ENCODE results near the gene NR6A1.
A peak's percentile ranks its signal among the peaks of the same experiment; 100 is the strongest.

The NR6A1 gene

GRCh38 chr9:124782661-124783574 is 11.8 kb upstream of the NR6A1 start:
- no peaks in the 10 kb centered on the region for H3K36me3 ChIP-seq (replicated peaks in 1 of 2; ENCODE audit: control insufficient read depth in 2 of 2, insufficient read depth in 2 of 2, low read length in 2 of 2)
- no peak overlapping the region for H2BK120ac ChIP-seq (ENCODE audit: low read depth, low read length)
- H3K23ac ChIP-seq (ENCODE audit: low read depth, low read length, poor library complexity): no peak overlapping the region
- no peak overlapping the region for H3K4me3 ChIP-seq (ENCODE audit: low read length in 2 of 2)
- WGBS, 2 donors (ENCODE audit: extremely low coverage in 2 of 2, insufficient read length in 2 of 2, insufficient replicate concordance in 1 of 2): no CpG with 5 or more reads among the region's 13 CpGs
- no peak overlapping the region for H3K4me2 ChIP-seq (ENCODE audit: insufficient read depth, low read length, poor library complexity, severe bottlenecking)
- H3K9me3 ChIP-seq (replicated peaks in 1 of 2; ENCODE audit: control insufficient read depth in 2 of 2, insufficient read depth in 1 of 2, low read depth in 1 of 2, low read length in 2 of 2): no peaks in the 10 kb centered on the region
- H3K18ac ChIP-seq (ENCODE audit: low read length): no peak overlapping the region
- H2AK5ac ChIP-seq (ENCODE audit: low read depth, low read length): no peak overlapping the region
- H3K9ac ChIP-seq (ENCODE audit: low read depth, low read length, poor library complexity): no peak overlapping the region
- DNase-seq (ENCODE audit: low spot score): no peak
- peaks cover 9 to 12% of the 10 kb centered on the region in 2 donors for H3K4me1 ChIP-seq (ENCODE audit: control insufficient read depth in 2 of 2, insufficient read depth in 1 of 2, low read depth in 1 of 2, low read length in 2 of 2)
- H2BK5ac ChIP-seq (ENCODE audit: low read length): no peak overlapping the region
- H3K4ac ChIP-seq (ENCODE audit: low read length): no peak overlapping the region
- no peak overlapping the region for H4K8ac ChIP-seq (ENCODE audit: low read depth, low read length)
- H3K79me1 ChIP-seq (ENCODE audit: low read depth, low read length): no peaks in the 10 kb centered on the region
- H3K14ac ChIP-seq (ENCODE audit: low read length): no peak overlapping the region
- no peak overlapping the region for H2AFZ ChIP-seq (ENCODE audit: low read length)
- no peak overlapping the region for H3K27ac ChIP-seq (replicated peaks; ENCODE audit: low read length)
- H2BK15ac ChIP-seq (ENCODE audit: low read length): no peak overlapping the region
- H3K27me3 ChIP-seq (ENCODE audit: control insufficient read depth in 3 of 3, insufficient read depth in 3 of 3, low read depth in 1 of 3, low read length in 3 of 3): peaks cover 0 to 6% (median 0%) of the 10 kb centered on the region in 3 experiments
- H4K91ac ChIP-seq (ENCODE audit: low read depth, low read length, poor library complexity): no peak overlapping the region
- H2BK12ac ChIP-seq (ENCODE audit: low read length): peak overlapping the region; percentile 60

- Histone ChIP-seq H3K4ac (ENCODE audit: low read length) (no peak overlapping the region), H3K14ac (ENCODE audit: low read length) (no peak overlapping the region), H2BK120ac (ENCODE audit: low read depth, low read length) (no peak overlapping the region), H2AFZ (ENCODE audit: low read length) (no peak overlapping the region), H3K4me3 (ENCODE audit: low read length in 2 of 2) (no peak overlapping the region), H2AK5ac (ENCODE audit: low read depth, low read length) (no peak overlapping the region), H3K27me3 (ENCODE audit: control insufficient read depth in 3 of 3, insufficient read depth in 3 of 3, low read depth in 1 of 3, low read length in 3 of 3) (peaks cover 0 to 14% (median 8%) of the 10 kb centered on the region in 3 experiments), H3K36me3 (replicated peaks in 1 of 2; ENCODE audit: control insufficient read depth in 2 of 2, insufficient read depth in 2 of 2, low read length in 2 of 2) (no peaks in the 10 kb centered on the region), H3K79me1 (ENCODE audit: low read depth, low read length) (no peaks in the 10 kb centered on the region), H3K18ac (ENCODE audit: low read length) (peak overlapping the region; percentile 23), H3K4me1 (ENCODE audit: control insufficient read depth in 2 of 2, insufficient read depth in 1 of 2, low read depth in 1 of 2, low read length in 2 of 2) (peaks cover 11 to 15% of the 10 kb centered on the region in 2 donors), H4K8ac (ENCODE audit: low read depth, low read length) (no peak overlapping the region), H2BK15ac (ENCODE audit: low read length) (no peak overlapping the region), H2BK12ac (ENCODE audit: low read length) (no peak overlapping the region), H3K9ac (ENCODE audit: low read depth, low read length, poor library complexity) (no peak overlapping the region), H3K27ac (replicated peaks; ENCODE audit: low read length) (no peak overlapping the region), H3K9me3 (replicated peaks in 1 of 2; ENCODE audit: control insufficient read depth in 2 of 2, insufficient read depth in 1 of 2, low read depth in 1 of 2, low read length in 2 of 2) (no peaks in the 10 kb centered on the region), H3K4me2 (ENCODE audit: insufficient read depth, low read length, poor library complexity, severe bottlenecking) (no peak overlapping the region), H2BK5ac (ENCODE audit: low read length) (no peak overlapping the region), H3K23ac (ENCODE audit: low read depth, low read length, poor library complexity) (no peak overlapping the region), H4K91ac (ENCODE audit: low read depth, low read length, poor library complexity) (no peak overlapping the region)
- WGBS, 2 donors (ENCODE audit: extremely low coverage in 2 of 2, insufficient read length in 2 of 2, insufficient replicate concordance in 1 of 2): no CpG with 5 or more reads among the region's 3 CpGs
- DNase-seq (ENCODE audit: low spot score): no peak
Observed at GRCh38 chr9:124781967-124782660, 11.0 kb upstream of the NR6A1 start.

GRCh38 chr9:124780757-124781151 is 9.6 kb upstream of the NR6A1 start:
- Histone ChIP-seq H2AK5ac (ENCODE audit: low read depth, low read length) (peak overlapping the region; percentile 72), H3K79me1 (ENCODE audit: low read depth, low read length) (no peaks in the 10 kb centered on the region), H3K23ac (ENCODE audit: low read depth, low read length, poor library complexity) (no peak overlapping the region), H3K36me3 (replicated peaks in 1 of 2; ENCODE audit: control insufficient read depth in 2 of 2, insufficient read depth in 2 of 2, low read length in 2 of 2) (no peaks in the 10 kb centered on the region), H2BK120ac (ENCODE audit: low read depth, low read length) (no peak overlapping the region), H2BK15ac (ENCODE audit: low read length) (peak overlapping the region; percentile 51), H3K4me3 (ENCODE audit: low read length in 2 of 2) (no peak overlapping the region), H3K4me1 (ENCODE audit: control insufficient read depth in 2 of 2, insufficient read depth in 1 of 2, low read depth in 1 of 2, low read length in 2 of 2) (peaks cover 14 to 17% of the 10 kb centered on the region in 2 donors), H3K27ac (replicated peaks; ENCODE audit: low read length) (no peak overlapping the region), H4K91ac (ENCODE audit: low read depth, low read length, poor library complexity) (no peak overlapping the region), H3K14ac (ENCODE audit: low read length) (no peak overlapping the region), H3K27me3 (ENCODE audit: control insufficient read depth in 3 of 3, insufficient read depth in 3 of 3, low read depth in 1 of 3, low read length in 3 of 3) (peaks cover 0 to 28% (median 20%) of the 10 kb centered on the region in 3 experiments), H3K4me2 (ENCODE audit: insufficient read depth, low read length, poor library complexity, severe bottlenecking) (no peak overlapping the region), H2BK12ac (ENCODE audit: low read length) (peak overlapping the region; percentile 82), H3K9me3 (replicated peaks in 1 of 2; ENCODE audit: control insufficient read depth in 2 of 2, insufficient read depth in 1 of 2, low read depth in 1 of 2, low read length in 2 of 2) (no peaks in the 10 kb centered on the region), H3K9ac (ENCODE audit: low read depth, low read length, poor library complexity) (no peak overlapping the region), H3K4ac (ENCODE audit: low read length) (no peak overlapping the region), H2AFZ (ENCODE audit: low read length) (no peak overlapping the region), H2BK5ac (ENCODE audit: low read length) (no peak overlapping the region), H4K8ac (ENCODE audit: low read depth, low read length) (no peak overlapping the region), H3K18ac (ENCODE audit: low read length) (peak overlapping the region; percentile 11)
- no CpG with 5 or more reads among the region's 4 CpGs for WGBS, 2 donors (ENCODE audit: extremely low coverage in 2 of 2, insufficient read length in 2 of 2, insufficient replicate concordance in 1 of 2)
- no peak for DNase-seq (ENCODE audit: low spot score)

Data from neuronal stem cell (in vitro differentiated cells).